CD4-positive, alpha-beta T cell treated with Interleukin-2 at 100 ng/mL for 4 hours (primary cell): Measurements from ENCODE around the gene MAPK14.

Experiments
- DNase-seq: peaks from one replicate; pipeline ENCODE4 v3.0.0-alpha.2; 2020; ENCODE audit warnings: low spot score

Gene MAPK14

GRCh38 chr6:36102853-36103252 lies 75.2 kb downstream of the MAPK14 start:
- DNase-seq = no peak

- no peak for DNase-seq
Measured at GRCh38 chr6:36104836-36105235, 77.2 kb downstream of the MAPK14 start.

GRCh38 chr6:36109092-36109491 lies 81.5 kb downstream of the MAPK14 start:
- DNase-seq = peak; percentile 45

GRCh38 chr6:36110050-36110449 lies 82.4 kb downstream of the MAPK14 start:
- DNase-seq = no peak

GRCh38 chr6:36110863-36111262 lies 83.3 kb downstream of the MAPK14 start:
- DNase-seq = no peak

GRCh38 chr6:36111526-36111925 lies 83.9 kb downstream of the MAPK14 start:
- no peak for DNase-seq

- no peak for DNase-seq
Measured at GRCh38 chr6:36113049-36113448, 85.4 kb downstream of the MAPK14 start.

GRCh38 chr6:36113703-36114102 lies 86.1 kb downstream of the MAPK14 start:
- no peak for DNase-seq

GRCh38 chr6:36114798-36115408 lies 87.3 kb downstream of the MAPK14 start:
- peak; percentile 51 for DNase-seq

- no peak for DNase-seq
Measured at GRCh38 chr6:36115412-36115811, 87.8 kb downstream of the MAPK14 start.

GRCh38 chr6:36116066-36116864 lies 88.7 kb downstream of the MAPK14 start:
- no peak for DNase-seq

- DNase-seq = no peak
Measured at GRCh38 chr6:36116943-36117342, 89.3 kb downstream of the MAPK14 start.

GRCh38 chr6:36117658-36118549 lies 90.3 kb downstream of the MAPK14 start:
- no peak for DNase-seq

- peak; percentile 87 for DNase-seq
Measured at GRCh38 chr6:36118550-36119107, 91.0 kb downstream of the MAPK14 start.

GRCh38 chr6:36119209-36119608 lies 91.6 kb downstream of the MAPK14 start:
- no peak for DNase-seq

- DNase-seq = no peak
Measured at GRCh38 chr6:36120018-36120417, 92.4 kb downstream of the MAPK14 start.

- DNase-seq = peak; percentile 77
Measured at GRCh38 chr6:36120539-36120938, 92.9 kb downstream of the MAPK14 start.

GRCh38 chr6:36120979-36121786 lies 93.6 kb downstream of the MAPK14 start:
- peak; percentile 61 for DNase-seq

- no peak for DNase-seq
Measured at GRCh38 chr6:36121787-36122494, 94.3 kb downstream of the MAPK14 start.

GRCh38 chr6:36122495-36123269 lies 95.1 kb downstream of the MAPK14 start:
- no peak for DNase-seq
